GM12891 (cell line): ENCODE measurements around the gene OAF.

Experiments
- DNase-seq: peaks from one replicate; pipeline ENCODE4 v3.0.0; 2011; ENCODE audit warnings: low spot score; ENCODE audit not compliant: insufficient read length
- FAIRE-seq: peaks from 2 replicates; lab custom pipeline; 2011; peaks lifted over from hg19 to GRCh38; lab: Jason Lieb, UNC
- PAX5 ChIP-seq: IDR thresholded peaks from 2 replicates; pipeline ENCODE4 v1.6.1; 2011; ENCODE audit warnings: low read length, moderate library complexity, mild to moderate bottlenecking; ENCODE audit not compliant: insufficient read depth, severe bottlenecking
- POLR2A ChIP-seq: IDR thresholded peaks from 2 replicates; pipeline ENCODE4 v1.6.1; 2011; ENCODE audit warnings: low read depth, low read length, control low read depth
- POLR2AphosphoS5 ChIP-seq: IDR thresholded peaks from 2 replicates; pipeline ENCODE4 v1.6.1; 2011; ENCODE audit warnings: low read depth, low read length, control low read depth
- POU2F2 ChIP-seq: IDR thresholded peaks from 2 replicates; pipeline ENCODE4 v1.6.1; 2011; ENCODE audit warnings: low read depth, mild to moderate bottlenecking, control low read depth, low read length, moderate library complexity
- SPI1 ChIP-seq: IDR thresholded peaks from 2 replicates; pipeline ENCODE4 v1.6.1; 2011; ENCODE audit warnings: low read depth, low read length, control low read depth
- TAF1 ChIP-seq: IDR thresholded peaks from 2 replicates; pipeline ENCODE4 v1.6.1; 2011; ENCODE audit warnings: low read depth, low read length, control low read depth

The OAF gene

GRCh38 chr11:120236169-120237107 lies 25.6 kb downstream of the OAF start:
- DNase-seq = no peak
- peak; percentile 90 for TF ChIP-seq POLR2AphosphoS5
- TF ChIP-seq POU2F2 = no peak; the same call in 1 of the 2 replicates
- peak; percentile 91 for TF ChIP-seq POLR2A
- no peak for FAIRE-seq

DNA sequence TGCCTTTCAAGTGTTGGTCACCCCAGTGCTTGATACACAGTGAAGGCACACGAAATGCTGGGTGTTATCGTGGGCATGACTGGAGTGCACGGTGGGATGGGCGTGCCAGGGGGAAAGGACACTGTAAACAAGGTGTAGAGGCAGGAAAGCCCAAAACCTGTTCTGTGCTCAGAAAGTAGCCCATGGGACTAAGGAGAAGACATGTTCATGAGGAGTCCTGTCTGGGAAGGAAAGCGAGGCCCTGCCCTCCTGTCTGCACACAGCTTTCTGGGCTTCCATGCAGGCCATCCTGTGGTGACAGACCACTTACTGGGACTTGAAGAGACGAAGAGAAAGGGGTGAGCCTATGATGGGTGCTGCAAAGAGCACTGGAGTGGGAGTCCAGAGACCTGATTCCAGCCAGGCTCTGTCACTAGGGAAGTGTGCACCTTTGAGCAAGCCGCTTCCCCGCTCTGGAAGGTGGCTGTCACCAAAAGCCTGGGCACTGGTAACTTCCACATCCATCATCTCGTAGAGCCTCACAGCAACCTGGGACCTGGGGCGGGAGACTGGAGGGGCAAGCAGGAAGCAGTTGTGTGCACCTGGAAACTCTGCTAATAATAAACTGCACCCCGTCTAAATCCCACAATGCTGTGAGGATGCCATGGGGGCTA lies 28.3 kb downstream of the OAF start:
- TF ChIP-seq PAX5 (no peak), SPI1 (no peak), POLR2A (no peak)
- DNase-seq = no peak
- FAIRE-seq = no peak

DNA sequence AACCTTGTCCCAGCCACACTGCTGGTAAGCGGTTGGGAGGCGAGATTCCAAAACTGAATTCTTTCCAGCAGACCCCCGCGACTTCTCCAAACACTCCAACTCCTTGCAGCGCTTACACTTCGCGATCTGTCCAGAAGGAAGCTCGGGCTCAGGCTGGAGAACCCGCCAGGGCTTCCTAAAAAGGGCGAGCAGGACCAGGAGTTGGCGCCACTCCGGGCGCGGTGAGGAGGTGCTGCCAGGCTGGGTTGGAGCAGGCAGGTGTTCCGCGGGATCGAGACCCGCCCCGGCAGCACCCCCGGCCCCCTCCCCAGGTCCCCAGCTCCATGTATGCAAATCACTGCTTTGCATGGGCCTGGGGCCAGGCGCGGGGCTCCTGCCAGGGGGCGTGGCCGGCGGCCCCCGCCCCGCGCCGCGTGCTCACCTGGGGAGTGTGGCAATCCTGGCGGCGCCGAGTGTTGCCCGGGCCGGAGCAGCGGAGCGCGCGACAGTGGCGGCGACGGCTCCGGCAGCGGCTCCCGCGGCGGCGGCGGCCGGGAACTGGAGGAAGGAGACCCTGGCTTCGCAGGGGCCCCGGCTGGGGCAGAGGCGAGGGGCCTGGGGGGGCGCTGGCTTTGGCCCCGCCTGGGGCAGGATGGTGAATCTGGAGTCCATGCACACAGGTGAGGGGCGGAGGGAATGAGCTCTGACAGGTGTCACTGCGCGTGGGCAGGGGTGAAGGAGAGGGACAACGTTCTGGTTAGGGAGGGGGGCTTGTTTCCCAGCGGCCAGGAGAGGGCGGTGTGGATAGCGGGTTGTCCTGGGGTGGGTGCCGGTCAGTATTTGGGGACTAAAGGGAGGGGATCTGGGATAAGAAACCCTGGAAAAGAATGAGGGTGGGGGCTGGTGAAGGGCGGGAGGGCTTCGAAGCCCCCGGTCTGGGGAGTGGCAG lies 29.1 kb downstream of the OAF start, which contains the start of gene POU2F3:
Gene POU2F3, plus strand, starts transcription at position 428 of the 928 bp plus-strand sequence. Its CDS starts 204 bp downstream, at position 632.
- DNase-seq = no peak
- no peak for FAIRE-seq
- TF ChIP-seq POLR2AphosphoS5 (no peak), POU2F2 (no peak), SPI1 (no peak), POLR2A (no peak), TAF1 (no peak), PAX5 (no peak)

- no peak for TF ChIP-seq SPI1
- TF ChIP-seq POLR2A = no peak
- TF ChIP-seq TAF1 = no peak
- TF ChIP-seq POU2F2 = no peak
- TF ChIP-seq POLR2AphosphoS5 = no peak
- no peak for TF ChIP-seq PAX5
- no peak for FAIRE-seq
- DNase-seq = no peak
These were observed 30.0 kb downstream of the OAF start for GRCh38 chr11:120240866-120241265.

DNA sequence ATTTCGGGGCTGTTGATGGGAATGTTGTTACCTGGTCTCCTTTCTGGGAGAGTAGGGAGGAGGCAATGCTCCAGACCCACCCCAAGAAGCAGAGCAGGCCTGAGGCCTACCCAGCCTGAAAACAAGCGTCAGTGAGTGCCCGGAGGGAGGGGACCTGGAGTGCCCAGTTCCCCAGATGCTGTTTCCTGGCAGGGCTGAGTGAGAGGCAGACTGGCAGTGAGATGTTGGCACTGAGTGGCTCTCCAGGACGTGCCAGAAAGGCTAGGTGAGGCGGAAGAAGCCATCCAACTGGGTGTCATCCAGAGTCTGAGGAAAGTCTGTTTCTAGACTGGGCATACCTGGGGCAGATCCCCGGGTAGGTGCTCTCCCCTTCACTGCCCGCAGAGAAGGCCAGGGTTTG lies 30.4 kb downstream of the OAF start:
- DNase-seq = no peak
- no peak for FAIRE-seq
- TF ChIP-seq PAX5 (no peak), TAF1 (no peak), SPI1 (no peak), POLR2A (no peak), POLR2AphosphoS5 (no peak), POU2F2 (no peak)

DNA sequence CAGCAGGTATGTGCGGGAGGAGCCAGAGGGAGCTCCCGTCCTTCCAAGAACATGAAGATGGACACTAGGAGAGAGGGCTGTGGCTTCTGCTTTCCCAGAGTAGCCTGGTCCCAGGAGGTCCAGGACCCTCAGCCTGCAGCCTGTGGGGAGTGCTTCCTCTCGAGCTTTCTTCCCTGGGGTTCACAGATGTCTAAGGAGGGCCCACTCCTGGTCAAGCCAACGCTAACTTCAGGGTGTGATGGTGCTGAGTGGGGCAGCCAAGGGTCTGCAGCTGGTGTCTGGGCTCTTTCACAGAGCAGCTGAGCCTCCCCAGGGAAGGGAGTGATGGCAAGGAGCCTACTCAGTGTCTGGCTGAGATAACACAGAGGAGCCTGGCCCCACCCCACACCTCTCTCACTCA lies 32.4 kb downstream of the OAF start:
- DNase-seq = no peak
- no peak for FAIRE-seq
- no peak for TF ChIP-seq SPI1
- no peak for TF ChIP-seq POLR2AphosphoS5
- no peak for TF ChIP-seq POLR2A

DNA sequence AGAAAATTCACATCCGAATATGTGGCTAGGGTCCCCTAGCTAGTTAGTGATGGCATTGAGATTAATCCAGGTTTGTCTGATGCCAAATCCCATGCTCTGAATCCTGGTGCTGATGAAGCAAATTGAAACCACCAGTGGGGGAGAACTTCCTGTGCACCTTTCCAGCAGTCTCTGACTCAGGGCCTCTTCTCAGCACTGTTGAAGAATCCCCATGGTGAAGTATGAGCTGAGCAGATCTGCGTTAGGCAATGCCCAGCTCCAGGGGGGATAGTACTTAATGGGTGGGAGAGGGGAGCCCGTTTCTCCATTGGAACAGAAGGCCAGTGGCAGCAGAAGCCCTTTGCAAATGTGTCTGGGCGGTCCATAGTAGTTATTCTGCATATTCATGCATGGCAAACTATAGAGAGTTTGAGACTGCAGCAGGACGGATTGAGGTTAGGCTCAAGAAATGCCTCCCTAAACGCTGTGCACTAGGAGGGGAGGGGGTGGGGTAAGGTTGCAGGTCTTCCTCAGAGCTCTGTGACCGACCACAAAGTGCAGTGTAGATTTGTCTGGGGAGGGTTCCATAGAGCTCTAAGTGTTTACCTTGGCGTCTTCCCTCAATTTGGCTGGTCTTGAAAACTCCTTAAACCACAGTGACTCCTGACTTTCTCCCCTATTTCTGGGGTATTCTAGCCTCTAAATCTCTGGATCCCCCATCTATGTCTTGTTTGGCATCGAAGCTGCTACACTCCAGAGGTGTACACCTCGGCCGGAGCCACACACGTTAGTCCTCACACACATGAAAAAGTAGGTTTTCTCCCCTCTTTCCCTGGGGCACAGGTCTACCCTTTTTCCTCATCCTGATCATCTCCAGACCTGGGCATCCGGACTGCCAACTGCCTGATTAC lies 33.9 kb downstream of the OAF start:
- no peak for FAIRE-seq
- no peak for DNase-seq
- no peak for TF ChIP-seq SPI1
- TF ChIP-seq PAX5 = no peak
- TF ChIP-seq POLR2A = no peak
- no peak for TF ChIP-seq TAF1
- no peak for TF ChIP-seq POLR2AphosphoS5
- no peak for TF ChIP-seq POU2F2

DNA sequence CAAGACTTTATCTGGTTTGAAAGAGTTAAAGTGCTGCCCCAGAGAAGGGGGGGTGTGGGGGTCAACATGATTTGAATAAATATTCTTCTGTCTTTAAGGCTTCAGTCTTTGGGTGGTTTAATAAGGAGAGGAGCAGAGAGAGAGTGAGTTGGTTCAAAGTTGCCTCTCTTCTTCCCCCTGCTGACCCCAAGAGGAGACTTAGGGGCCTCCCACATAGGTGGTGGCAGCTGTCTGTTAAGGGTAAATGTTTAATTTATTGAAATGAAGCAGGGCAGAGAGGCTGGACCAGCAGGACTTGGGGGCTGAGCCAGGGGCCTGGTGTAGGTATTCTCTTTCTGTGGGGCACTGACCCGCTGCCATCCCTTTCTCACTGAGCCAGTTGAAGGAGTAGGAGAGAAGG lies 34.6 kb downstream of the OAF start:
- DNase-seq = no peak
- TF ChIP-seq POLR2A (no peak), TAF1 (no peak), SPI1 (no peak), POU2F2 (no peak), POLR2AphosphoS5 (no peak), PAX5 (no peak)
- FAIRE-seq = no peak
